Cardiac muscle cell (in vitro differentiated cells and primary cell): ENCODE data around the gene SPON1. TPM values are rescaled to one million over a fixed set of nuclear protein-coding genes. Genes with fewer than 3 reads are reported as not detected.

ENCODE experiments used
- DNase-seq, 2 donors: peaks; one replicate each; pipeline versions ENCODE4 v3.0.0 to v3.0.0-alpha.2; 2010 to 2017; ENCODE audit warnings: low read depth in 1 of 2, low spot score in 1 of 2
- H3K27ac ChIP-seq: fragments of 200-600 bp; sonication (generic); 2 replicates; pipeline ENCODE4 v1.5.1; 2016
- H3K27me3 ChIP-seq: fragments of 200-600 bp; sonication (generic); 2 replicates; pipeline ENCODE4 v1.6.0; 2016; ENCODE audit warnings: control low read depth
- H3K36me3 ChIP-seq: fragments of 200-600 bp; sonication (generic); 2 replicates; pipeline ENCODE4 v1.5.1; 2016; ENCODE audit warnings: control low read depth
- H3K4me1 ChIP-seq: fragments of 200-600 bp; sonication (generic); 2 replicates; pipeline ENCODE4 v1.8.1; 2017; ENCODE audit warnings: low read depth, mild to moderate bottlenecking, mixed run types
- H3K4me3 ChIP-seq: fragments of 200-600 bp; sonication (generic); 2 replicates; pipeline ENCODE4 v1.5.1; 2016; ENCODE audit warnings: mild to moderate bottlenecking
- H3K9me3 ChIP-seq: fragments of 200-600 bp; sonication (generic); 2 replicates; pipeline ENCODE4 v1.5.1; 2017; ENCODE audit warnings: low read depth, mild to moderate bottlenecking, control low read depth
- polyA plus RNA-seq: library from polyadenylated mRNA; unstranded; fragments of >200 nt; fragmentation: Nextera tagmentation; extraction: Ambion mirVana; gene quantifications from 2 replicates; pipeline ENCODE4 v1.2.1, GENCODE V29; 2016
- total RNA-seq: library from RNA; depleted of rRNA; stranded (reverse); fragments of >200 nt; gene quantifications from 2 replicates; pipeline ENCODE4 v1.2.3, GENCODE V29; 2016
- TF ChIP-seq, protein P1 (sequence below): IDR thresholded peaks from 2 replicates; pipeline ENCODE4 v1.5.1; 2012; ENCODE audit warnings: low read depth, mild to moderate bottlenecking, low read length

Gene SPON1
- total and polyA plus RNA-seq, 2 experiments from 2014 or later, result 13.3 to 22.0 TPM

- TF ChIP-seq, protein P1, sequence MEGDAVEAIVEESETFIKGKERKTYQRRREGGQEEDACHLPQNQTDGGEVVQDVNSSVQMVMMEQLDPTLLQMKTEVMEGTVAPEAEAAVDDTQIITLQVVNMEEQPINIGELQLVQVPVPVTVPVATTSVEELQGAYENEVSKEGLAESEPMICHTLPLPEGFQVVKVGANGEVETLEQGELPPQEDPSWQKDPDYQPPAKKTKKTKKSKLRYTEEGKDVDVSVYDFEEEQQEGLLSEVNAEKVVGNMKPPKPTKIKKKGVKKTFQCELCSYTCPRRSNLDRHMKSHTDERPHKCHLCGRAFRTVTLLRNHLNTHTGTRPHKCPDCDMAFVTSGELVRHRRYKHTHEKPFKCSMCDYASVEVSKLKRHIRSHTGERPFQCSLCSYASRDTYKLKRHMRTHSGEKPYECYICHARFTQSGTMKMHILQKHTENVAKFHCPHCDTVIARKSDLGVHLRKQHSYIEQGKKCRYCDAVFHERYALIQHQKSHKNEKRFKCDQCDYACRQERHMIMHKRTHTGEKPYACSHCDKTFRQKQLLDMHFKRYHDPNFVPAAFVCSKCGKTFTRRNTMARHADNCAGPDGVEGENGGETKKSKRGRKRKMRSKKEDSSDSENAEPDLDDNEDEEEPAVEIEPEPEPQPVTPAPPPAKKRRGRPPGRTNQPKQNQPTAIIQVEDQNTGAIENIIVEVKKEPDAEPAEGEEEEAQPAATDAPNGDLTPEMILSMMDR, result no peak
- Histone ChIP-seq H3K4me1 (peaks cover 7% of the 10 kb centered on the region), H3K36me3 (no peaks in the 10 kb centered on the region), H3K27ac (peak overlapping the region; percentile 46), H3K4me3 (no peak overlapping the region), H3K27me3 (no peaks in the 10 kb centered on the region), H3K9me3 (no peaks in the 10 kb centered on the region)
- DNase-seq, result peak in 1 of 2 donors; percentile 33
Measured at GRCh38 chr11:14137284-14137683, 174.8 kb downstream of the SPON1 start.

DNA sequence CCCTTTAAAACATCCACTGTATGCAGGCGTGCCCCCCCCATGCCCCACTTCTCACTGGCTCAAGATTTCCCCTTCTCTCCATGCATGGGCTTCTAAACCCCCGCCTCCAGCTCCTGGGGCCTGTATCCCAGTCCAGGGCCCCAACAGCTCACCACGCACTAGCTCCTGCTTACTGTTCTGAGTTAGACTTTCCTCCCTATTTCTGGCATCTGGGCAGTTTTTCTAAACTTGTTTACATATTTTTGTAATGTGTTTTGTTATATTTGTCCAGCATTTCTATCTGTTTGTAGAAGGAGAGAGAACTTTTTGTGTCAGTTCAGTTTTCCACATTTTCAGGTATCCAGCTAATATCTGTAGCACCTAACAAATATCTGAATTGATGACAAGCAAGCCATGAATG is 178.5 kb downstream of the SPON1 start:
- no peaks in the 10 kb centered on the region for H3K27me3 ChIP-seq
- TF ChIP-seq, protein P1, result no peak

DNA sequence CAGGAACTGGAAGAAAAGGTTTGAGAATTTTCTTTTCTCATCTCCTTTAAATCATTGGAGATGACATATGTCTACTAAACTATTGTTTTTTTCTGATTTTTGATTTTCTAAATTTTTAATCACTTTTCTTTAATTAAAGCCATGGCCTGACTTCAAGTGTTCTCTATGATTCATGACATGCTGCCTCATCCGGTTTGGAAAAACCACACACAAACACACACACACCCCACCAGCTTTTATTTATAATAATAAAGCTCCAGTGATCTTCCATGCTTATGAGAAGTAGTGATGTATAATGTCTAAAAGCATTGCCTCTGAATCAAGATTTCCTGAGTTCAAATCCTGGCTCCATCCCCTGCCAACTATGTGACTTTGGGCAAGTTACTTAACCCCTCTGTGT is 179.2 kb downstream of the SPON1 start:
- peaks cover 7% of the 10 kb centered on the region for H3K4me1 ChIP-seq
- no peaks in the 10 kb centered on the region for H3K27me3 ChIP-seq
- H3K27ac ChIP-seq, result no peak overlapping the region
- no peaks in the 10 kb centered on the region for H3K9me3 ChIP-seq
- no peak overlapping the region for H3K4me3 ChIP-seq
- no peaks in the 10 kb centered on the region for H3K36me3 ChIP-seq
- TF ChIP-seq, protein P1, result no peak
- DNase-seq, result no peak

More for the DNA sequence above, 178.5 kb downstream of the SPON1 start:
- no peaks in the 10 kb centered on the region for H3K36me3 ChIP-seq
- no peaks in the 10 kb centered on the region for H3K9me3 ChIP-seq
- no peak for DNase-seq
- peaks cover 7% of the 10 kb centered on the region for H3K4me1 ChIP-seq
- H3K27ac ChIP-seq, result no peak overlapping the region
- H3K4me3 ChIP-seq, result no peak overlapping the region

GRCh38 chr11:14144934-14145333 is 182.4 kb downstream of the SPON1 start:
- H3K36me3 ChIP-seq, result no peaks in the 10 kb centered on the region

DNA sequence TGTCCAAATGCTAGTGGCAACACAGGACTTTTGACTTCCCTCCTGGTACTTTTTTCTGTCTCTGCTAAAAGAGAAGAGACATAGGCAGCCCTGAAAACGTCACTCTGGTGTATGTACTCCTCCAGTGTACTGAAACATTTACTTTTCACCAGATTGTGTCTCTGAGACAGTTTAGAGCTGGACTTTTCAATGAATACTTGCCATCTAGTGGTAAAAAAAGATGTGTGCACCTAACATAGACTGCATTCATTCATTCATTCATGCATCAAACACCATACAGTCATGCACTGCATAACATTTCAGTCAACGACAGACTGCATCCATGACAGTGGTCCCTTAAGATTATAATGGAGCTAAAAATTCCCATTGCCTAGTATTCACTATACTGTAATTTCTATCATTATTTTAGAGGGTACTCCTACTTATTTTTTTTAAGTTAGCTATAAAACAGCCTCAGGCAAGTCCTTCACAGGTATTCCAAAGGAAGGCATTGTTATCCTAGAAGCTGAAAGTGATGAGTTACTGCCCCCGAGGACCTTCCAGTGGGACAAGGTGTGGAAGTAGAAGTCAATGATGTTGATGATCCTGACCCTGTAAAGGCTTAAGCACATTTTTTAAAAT is 186.2 kb downstream of the SPON1 start:
- H3K4me3 ChIP-seq, result no peak overlapping the region
- no peaks in the 10 kb centered on the region for H3K9me3 ChIP-seq
- H3K27me3 ChIP-seq, result no peaks in the 10 kb centered on the region
- no peaks in the 10 kb centered on the region for H3K4me1 ChIP-seq
- no peak overlapping the region for H3K27ac ChIP-seq
- H3K36me3 ChIP-seq, result no peaks in the 10 kb centered on the region
- TF ChIP-seq, protein P1, result peak; percentile 61
- peak; percentile 49 to 57 for DNase-seq

More at GRCh38 chr11:14144934-14145333, 182.4 kb downstream of the SPON1 start:
- no peaks in the 10 kb centered on the region for H3K9me3 ChIP-seq
- H3K4me1 ChIP-seq, result no peaks in the 10 kb centered on the region
- TF ChIP-seq, protein P1, result no peak
- no peak overlapping the region for H3K27ac ChIP-seq
- no peak for DNase-seq
- no peak overlapping the region for H3K4me3 ChIP-seq
- no peaks in the 10 kb centered on the region for H3K27me3 ChIP-seq
